SK-N-SH (cell line): Measurements from ENCODE around the gene C6orf136. TPM values are rescaled to one million over a fixed set of nuclear protein-coding genes. Genes with fewer than 3 reads are reported as not detected.
A peak's percentile ranks its signal among the peaks of the same experiment; 100 is the strongest.

Experiments used
- CTCF ChIA-PET: fragments of 300-600, 350-600 bp; formaldehyde crosslinking; extraction: SDS; loops from one replicate; lab custom pipeline; 2021; lab: Yijun Ruan, JAX
- POLR2A ChIA-PET: fragments of 350-600 bp; sonication (Branson Sonifier 250); formaldehyde crosslinking; extraction: SDS; loops from one replicate; lab custom pipeline; 2020; ENCODE audit warnings: antibody characterized with exemption, inconsistent platforms; lab: Yijun Ruan, JAX
- DNase-seq: peaks from one replicate; pipeline ENCODE4 v3.0.0; 2012
- H2AFZ ChIP-seq: fragments of 200-600 bp; sonication (generic); 2 replicates; pipeline ENCODE4 v1.8.1; 2016; ENCODE audit warnings: antibody characterized with exemption, mild to moderate bottlenecking, low read depth
- H3F3A ChIP-seq: fragments of 200-600 bp; sonication (generic); replicated peaks from 2 replicates; pipeline ENCODE3; 2016; ENCODE audit warnings: antibody characterized with exemption, mild to moderate bottlenecking; ENCODE audit not compliant: insufficient read depth
- H3K27ac ChIP-seq, 2 experiments: fragments of 200-500 bp in 1 of 2; fragments of 200-600 bp in 1 of 2; sonication (Bioruptor generic) in 1 of 2; sonication (generic), shearing (Covaris generic) in 1 of 2; 2 replicates each; pipeline versions ENCODE4 v1.5.1 to v1.6.1; 2014 to 2016; ENCODE audit warnings: low read depth in 2 of 2, inconsistent platforms in 1 of 2, low read length in 1 of 2, mild to moderate bottlenecking in 1 of 2, mixed read lengths in 1 of 2
- H3K27me3 ChIP-seq: fragments of 200-600 bp; sonication (generic), shearing (Covaris generic); 2 replicates; pipeline ENCODE4 v1.6.1; 2016; ENCODE audit warnings: mixed run types; ENCODE audit not compliant: insufficient read depth
- H3K36me3 ChIP-seq, 2 experiments: fragments of 200-500 bp in 1 of 2; fragments of 200-600 bp in 1 of 2; sonication (Bioruptor generic) in 1 of 2; sonication (generic) in 1 of 2; replicated peaks in 1 of 2; 2 replicates each; pipeline versions ENCODE3 to v1.5.1; 2014 to 2016; ENCODE audit warnings: low read length in 1 of 2, mild to moderate bottlenecking in 1 of 2; ENCODE audit not compliant: insufficient read depth in 2 of 2, control insufficient read depth in 1 of 2
- H3K4me1 ChIP-seq, 2 experiments: fragments of 200-500 bp in 1 of 2; fragments of 200-600 bp in 1 of 2; sonication (Bioruptor generic) in 1 of 2; sonication (generic), shearing (Covaris generic) in 1 of 2; 2 replicates each; pipeline versions ENCODE4 v1.5.1 to v1.6.1; 2014 to 2016; ENCODE audit warnings: low read depth in 1 of 2, low read length in 1 of 2, mixed run types in 1 of 2; ENCODE audit not compliant: insufficient read depth in 2 of 2, control insufficient read depth in 1 of 2
- H3K4me2 ChIP-seq: fragments of 200-600 bp; sonication (generic), shearing (Covaris generic); 2 replicates; pipeline ENCODE4 v1.6.1; 2017; ENCODE audit warnings: mixed run types
- H3K4me3 ChIP-seq, 2 experiments: fragments of 200-500 bp in 1 of 2; fragments of 200-600 bp in 1 of 2; sonication (Bioruptor generic) in 1 of 2; sonication (generic), shearing (Covaris generic) in 1 of 2; 2 replicates each; pipeline versions ENCODE4 v1.5.1 to v1.8.1; 2014 to 2016; ENCODE audit warnings: low read depth in 2 of 2, inconsistent platforms in 1 of 2, low read length in 1 of 2, mild to moderate bottlenecking in 1 of 2, mixed read lengths in 1 of 2, moderate library complexity in 1 of 2
- H3K79me2 ChIP-seq: fragments of 200-600 bp; sonication (generic); 2 replicates; pipeline ENCODE4 v1.8.1; 2017; ENCODE audit warnings: mild to moderate bottlenecking; ENCODE audit not compliant: insufficient read depth
- H3K9ac ChIP-seq: fragments of 200-600 bp; sonication (generic); 2 replicates; pipeline ENCODE4 v1.6.1; 2017; ENCODE audit warnings: mixed run types
- H3K9me2 ChIP-seq: fragments of 200-600 bp; sonication (generic); 2 replicates; pipeline ENCODE4 v1.6.1; 2017; ENCODE audit warnings: mixed run types
- H3K9me3 ChIP-seq: fragments of 200-600 bp; sonication (generic); 2 replicates; pipeline ENCODE4 v1.6.1; 2017; ENCODE audit warnings: mixed run types, mild to moderate bottlenecking, moderate library complexity
- H4K20me1 ChIP-seq: fragments of 200-600 bp; sonication (generic); 2 replicates; pipeline ENCODE4 v1.6.1; 2017; ENCODE audit warnings: mild to moderate bottlenecking, mixed run types; ENCODE audit not compliant: insufficient read depth
- CTCF ChIP-seq: fragments of 200-600 bp; sonication (generic); IDR thresholded peaks from 2 replicates; pipeline ENCODE4 v1.6.1; 2017; ENCODE audit warnings: antibody characterized with exemption, mild to moderate bottlenecking, moderate library complexity
- ELF1 ChIP-seq: IDR thresholded peaks from 2 replicates; pipeline ENCODE4 v1.4.0; 2012
- EP300 ChIP-seq, 2 experiments: IDR thresholded peaks; 2 replicates each; pipeline versions ENCODE4 v1.4.0 to v1.6.1; 2012; ENCODE audit warnings: borderline replicate concordance in 1 of 2, low read depth in 1 of 2, low read length in 1 of 2
- EZH2phosphoT487 ChIP-seq: fragments of 200-600 bp; sonication (generic); IDR thresholded peaks from 2 replicates; pipeline ENCODE4 v1.6.1; 2017; ENCODE audit warnings: low read depth, mixed run types, mild to moderate bottlenecking, antibody characterized with exemption, moderate library complexity, borderline replicate concordance
- FOSL2 ChIP-seq: IDR thresholded peaks from 2 replicates; pipeline ENCODE4 v1.4.0; 2012; ENCODE audit warnings: low read depth, mild to moderate bottlenecking, moderate library complexity, borderline replicate concordance
- FOXJ3 ChIP-seq: sonication (generic); formaldehyde crosslinking; IDR thresholded peaks from 2 replicates; pipeline ENCODE4 v1.5.1; 2020; ENCODE audit warnings: mild to moderate bottlenecking, missing genetic modification reagents
- GATA2 ChIP-seq: sonication (generic); formaldehyde crosslinking; IDR thresholded peaks from 2 replicates; pipeline ENCODE4 v1.5.0; 2020; ENCODE audit warnings: mild to moderate bottlenecking, missing genetic modification reagents
- MXI1 ChIP-seq: IDR thresholded peaks from 2 replicates; pipeline ENCODE4 v1.6.1; 2012; ENCODE audit warnings: mild to moderate bottlenecking, low read depth, low read length, improper control_type of control experiment
- NRF1 ChIP-seq: IDR thresholded peaks from 2 replicates; pipeline ENCODE4 v1.6.1; 2012; ENCODE audit warnings: low read depth, mild to moderate bottlenecking, low read length
- PBX3 ChIP-seq: IDR thresholded peaks from 2 replicates; pipeline ENCODE4; 2012
- POLR2AphosphoS5 ChIP-seq: IDR thresholded peaks from 2 replicates; pipeline ENCODE4 v1.6.1; 2012; ENCODE audit warnings: low read depth, low read length
- RCOR1 ChIP-seq: fragments of 150-350 bp; IDR thresholded peaks from 2 replicates; pipeline ENCODE4 v1.6.1; 2017; ENCODE audit warnings: antibody characterized with exemption, low read length
- RXRA ChIP-seq: IDR thresholded peaks from 2 replicates; pipeline ENCODE4 v1.4.0; 2012; ENCODE audit warnings: low read depth, mild to moderate bottlenecking, borderline replicate concordance
- SMC3 ChIP-seq: IDR thresholded peaks from 2 replicates; pipeline ENCODE4 v1.6.1; 2012; ENCODE audit warnings: low read depth, low read length, improper control_type of control experiment
- TAF1 ChIP-seq: IDR thresholded peaks from 2 replicates; pipeline ENCODE4 v1.6.1; 2012; ENCODE audit warnings: low read depth, mild to moderate bottlenecking, low read length, moderate library complexity, borderline replicate concordance
- TEAD4 ChIP-seq: IDR thresholded peaks from 2 replicates; pipeline ENCODE4 v1.4.0; 2012; ENCODE audit warnings: mild to moderate bottlenecking, borderline replicate concordance; ENCODE audit not compliant: insufficient read depth
- USF2 ChIP-seq: fragments of 150-350 bp; IDR thresholded peaks from 2 replicates; pipeline ENCODE4 v1.6.1; 2017; ENCODE audit warnings: antibody characterized with exemption, low read length, low read depth, borderline replicate concordance
- WGBS: methylation state at CpG from one replicate; pipeline ENCODE4 v1.1.6; 2017; ENCODE audit warnings: low lambda C conversion rate; 5-methylcytosine and 5-hydroxymethylcytosine counted together
- polyA plus RNA-seq, 3 experiments: library from polyadenylated mRNA; depleted of rRNA; stranded (reverse); fragments of >200 nt; gene quantifications; 2 replicates each; pipeline ENCODE4 v1.2.3, GENCODE V29; 2012

The C6orf136 gene
- polyA plus RNA-seq, 1 of the 3 experiments (the other 2 are of a cell fraction), result 14.3 TPM

DNA sequence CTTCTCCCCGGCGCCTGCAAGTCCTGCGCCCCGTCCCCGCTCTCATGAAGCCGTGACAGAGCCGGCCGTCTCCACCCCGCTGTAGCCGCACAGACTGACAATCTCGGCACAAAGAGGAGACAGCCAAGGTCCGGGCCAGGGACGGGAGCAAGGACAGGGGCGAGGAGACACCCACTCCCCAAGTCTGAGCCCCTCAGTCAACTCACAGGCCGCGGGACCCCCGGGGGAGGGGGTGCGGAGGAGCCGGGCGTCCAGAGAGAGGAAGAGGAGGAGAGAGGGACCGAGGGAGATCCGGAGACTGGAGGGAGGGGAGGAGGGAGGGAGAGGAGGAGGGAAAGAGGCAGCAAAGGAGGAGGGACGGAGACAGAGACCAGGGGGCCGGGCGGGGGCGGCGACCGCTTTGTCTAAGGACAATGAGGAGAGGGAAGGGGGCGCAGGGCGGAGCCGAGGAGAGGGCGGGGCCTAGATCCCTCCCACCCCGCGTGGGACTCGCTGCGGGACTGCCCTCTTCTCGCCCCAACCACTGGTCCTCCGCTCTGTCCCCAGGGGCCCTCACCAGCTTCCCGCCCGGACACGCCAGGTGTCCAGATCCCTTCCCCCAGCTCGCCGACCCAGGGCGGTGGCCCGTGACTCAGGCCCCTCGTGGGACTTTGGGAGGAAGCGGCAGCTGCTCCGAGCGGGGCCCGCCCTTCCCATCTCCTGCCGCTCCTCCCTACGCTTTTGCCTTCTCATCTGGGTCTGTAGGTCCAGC is 40.1 kb downstream of the C6orf136 start (continued):
- TF ChIP-seq USF2, result no peak
- TF ChIP-seq PBX3, result peak; percentile 24
- peak; percentile 53; the same call in 1 of the 2 replicates for TF ChIP-seq RXRA
- TF ChIP-seq MXI1, result peak; percentile 25
- no peak for TF ChIP-seq RCOR1
- TF ChIP-seq EZH2phosphoT487, result no peak
- TF ChIP-seq SMC3, result no peak
- TF ChIP-seq POLR2AphosphoS5, result peak; percentile 87
- no peak for TF ChIP-seq GATA2
- TF ChIP-seq ELF1, result 0 out of 2 replicates have a peak, but pooled peaks have one; percentile 19
- no peak; the same call in none of the 2 replicates for TF ChIP-seq TAF1
- no peak for TF ChIP-seq TEAD4

- POLR2A ChIA-PET, result interaction anchor here (0.9 to 1.9 kb wide), 6 partner anchors 29 to 73 kb away, joined by 3 to 10 read pairs (median 4); partner anchors contain the start of genes MDC1 and MRPS18B
- TF ChIP-seq MXI1 (peak; percentile 34), FOXJ3 (CRISPR knock-in tag) (no peak), CTCF (peak; percentile 27; the same call in 1 of the 2 replicates), EP300 (IDR thresholded peaks at IDR 0.05; ENCODE audit: borderline replicate concordance in 1 of 2, low read depth in 1 of 2, low read length in 1 of 2) (no peak), FOSL2 (no peak), ELF1 (no peak), TEAD4 (no peak), POLR2AphosphoS5 (peak; percentile 40; the same call in 1 of the 2 replicates), NRF1 (no peak)
- TF ChIP-seq, all 33 proteins: peak for 3
- peak; percentile 47 for DNase-seq
- peak overlapping the region; percentile 98 for H3K4me2 ChIP-seq
- H3K9me2 ChIP-seq, result no peaks in the 10 kb centered on the region
- CTCF ChIA-PET, result interaction anchor here (2.2 to 29.8 kb wide), 3 partner anchors 9 to 35 kb away, joined by 5 to 838 read pairs (median 56); partner anchors contain the start of genes FLOT1, MDC1 and TUBB
- peak overlapping the region; percentile 93 to 97 for H3K27ac ChIP-seq
- peaks cover 9% of the 10 kb centered on the region for H3F3A ChIP-seq
- H3K9me3 ChIP-seq, result no peaks in the 10 kb centered on the region
- peak overlapping the region; percentile 97 for H3K9ac ChIP-seq
- peaks cover 76% of the 10 kb centered on the region for H3K79me2 ChIP-seq
- H3K36me3 ChIP-seq, result peaks cover 0 to 7% of the 10 kb centered on the region in 2 experiments
- H3K27me3 ChIP-seq, result no peaks in the 10 kb centered on the region
- WGBS, result 13% methylated on average over 11 of the region's 22 CpGs
- H3K4me3 ChIP-seq, result peak overlapping the region; percentile 74 to 77
- H2AFZ ChIP-seq, result peak overlapping the region; percentile 49
- H3K4me1 ChIP-seq, result peaks cover 17 to 60% of the 10 kb centered on the region in 2 experiments; a peak in 2 of 4 replicates
- H4K20me1 ChIP-seq, result no peaks in the 10 kb centered on the region; the same call in 1 of the 2 replicates
Measured at GRCh38 chr6:30687659-30688431, 40.9 kb downstream of the C6orf136 start.
